K562 (cell line): ENCODE measurements around the gene FGF23. TPM values are rescaled to one million over a fixed set of nuclear protein-coding genes. Genes with fewer than 3 reads are reported as not detected.

Source experiments
- ATAC-seq: fragments of 200-7000 bp; cut with Tn5 transposase; 3 replicates; pipeline ENCODE4 v1.9.1; 2020; ENCODE audit warnings: moderate library complexity
- BruUV-seq: library from RNA; stranded (reverse); fragments of 400-500 nt; replicated peaks from 2 replicates; lab custom pipeline; 2021; lab: Mats Ljungman, UMichigan
- CTCF ChIA-PET: fragments of 300-600 bp; formaldehyde crosslinking; extraction: SDS; loops from one replicate; lab custom pipeline; 2021; ENCODE audit warnings: low intra/inter-chr PET ratio; lab: Yijun Ruan, JAX
- POLR2A ChIA-PET: fragments of 300-600, 350-650 bp; sonication (Branson Sonifier 250); formaldehyde crosslinking; extraction: SDS; loops from one replicate; lab custom pipeline; 2021; ENCODE audit warnings: antibody characterized with exemption, inconsistent platforms; lab: Yijun Ruan, JAX
- DNase-seq, 4 experiments: peaks; one replicate each; pipeline versions ENCODE4 v3.0.0 to v3.0.0-alpha.2; 2011 to 2018; ENCODE audit warnings: low spot score in 3 of 4, mixed read lengths in 3 of 4; ENCODE audit errors: extremely low read depth in 1 of 4
- FAIRE-seq: peaks from 2 replicates; lab custom pipeline; 2011; peaks lifted over from hg19 to GRCh38; lab: Jason Lieb, UNC
- H2AFZ ChIP-seq: 2 replicates; pipeline ENCODE4 v1.6.0; 2011; ENCODE audit warnings: low read depth, low read length, control low read depth, inconsistent platforms
- H3K27ac ChIP-seq: fragments of 200-600 bp; 3 replicates; pipeline ENCODE4 v1.8.0; 2011; ENCODE audit warnings: low read depth, mild to moderate bottlenecking, control low read depth, inconsistent platforms, low read length, moderate library complexity, mixed read lengths; ENCODE audit errors: extremely low read depth
- H3K27me3 ChIP-seq, 2 experiments: fragments of 300-600 bp in 1 of 2; 2 replicates in 1 of 2; 3 replicates in 1 of 2; pipeline versions ENCODE4 v1.6.0 to v1.8.0; 2011; ENCODE audit warnings: inconsistent platforms in 2 of 2, low read length in 2 of 2, mild to moderate bottlenecking in 1 of 2, mixed read lengths in 1 of 2, moderate library complexity in 1 of 2; ENCODE audit not compliant: control insufficient read depth in 2 of 2, insufficient read depth in 2 of 2
- H3K36me3 ChIP-seq: fragments of 300-600 bp; 3 replicates; pipeline ENCODE4 v1.8.0; 2011; ENCODE audit warnings: mild to moderate bottlenecking, low read length, inconsistent platforms; ENCODE audit not compliant: control insufficient read depth, insufficient read depth
- H3K4me1 ChIP-seq, 2 experiments: fragments of 200-600 bp in 1 of 2; replicated peaks in 1 of 2; 2 replicates in 1 of 2; 3 replicates in 1 of 2; pipeline versions ENCODE4 v1.5.1 to v1.8.0; 2011; ENCODE audit warnings: inconsistent platforms in 2 of 2, low read length in 2 of 2, mild to moderate bottlenecking in 1 of 2, mixed read lengths in 1 of 2, moderate library complexity in 1 of 2; ENCODE audit not compliant: control insufficient read depth in 2 of 2, insufficient read depth in 2 of 2
- H3K4me2 ChIP-seq: 2 replicates; pipeline ENCODE4 v1.6.1; 2011; ENCODE audit warnings: low read length, control low read depth, inconsistent platforms, mixed read lengths; ENCODE audit not compliant: insufficient read depth
- H3K4me3 ChIP-seq: fragments of 200-600 bp; sonication (generic), shearing (Covaris generic); 2 replicates; pipeline ENCODE4 v1.5.1; 2016; ENCODE audit warnings: control low read depth, inconsistent platforms
- H3K79me2 ChIP-seq: fragments of 200-600 bp; 3 replicates; pipeline ENCODE4 v1.8.0; 2011; ENCODE audit warnings: low read length, inconsistent platforms; ENCODE audit not compliant: control insufficient read depth, insufficient read depth
- H3K9ac ChIP-seq, 2 experiments: 2 replicates each; pipeline versions ENCODE4 v1.6.0 to v1.6.1; 2011; ENCODE audit warnings: low read depth in 2 of 2, low read length in 2 of 2, control low read depth in 1 of 2, inconsistent platforms in 1 of 2, mild to moderate bottlenecking in 1 of 2, mixed read lengths in 1 of 2; ENCODE audit not compliant: insufficient read depth in 1 of 2
- H3K9me1 ChIP-seq: one replicate; pipeline ENCODE4 v1.6.0; 2011; ENCODE audit warnings: inconsistent platforms, mild to moderate bottlenecking, low read length, moderate library complexity; ENCODE audit not compliant: control insufficient read depth, insufficient read depth
- H3K9me3 ChIP-seq: replicated peaks from 2 replicates; pipeline ENCODE4 v1.5.1; 2011; ENCODE audit warnings: low read depth, low read length, inconsistent platforms; ENCODE audit not compliant: control insufficient read depth, insufficient read depth
- H4K20me1 ChIP-seq: replicated peaks from 2 replicates; pipeline ENCODE4 v1.6.1; 2011; ENCODE audit warnings: low read length, inconsistent platforms, mixed read lengths; ENCODE audit not compliant: control insufficient read depth, insufficient read depth
- BRD4 ChIP-seq: fragments of 200-600 bp; sonication (generic); IDR thresholded peaks from 2 replicates; pipeline ENCODE4 v1.6.1; 2017; ENCODE audit warnings: inconsistent platforms
- CBFA2T3 ChIP-seq: fragments of 450-650 bp; IDR thresholded peaks from 2 replicates; pipeline ENCODE4 v1.6.1; 2017
- HOXB6 ChIP-seq: fragments of 250-450 bp; sonication (Bioruptor Pico); IDR thresholded peaks from 2 replicates; pipeline ENCODE4 v1.5.1; 2022; ENCODE audit warnings: mild to moderate bottlenecking, borderline replicate concordance
- MCM5 ChIP-seq: fragments of 450-650 bp; IDR thresholded peaks from 2 replicates; pipeline ENCODE4 v1.6.1; 2016; ENCODE audit warnings: low read depth
- MEF2A ChIP-seq: IDR thresholded peaks from 2 replicates; pipeline ENCODE4 v1.6.1; 2011; ENCODE audit warnings: low read depth, mild to moderate bottlenecking, low read length, moderate library complexity; ENCODE audit not compliant: control insufficient read depth
- MYBL2 ChIP-seq, 2 experiments: fragments of 450-650 bp in 1 of 2; sonication (generic) in 1 of 2; formaldehyde crosslinking in 1 of 2; IDR thresholded peaks; 2 replicates each; pipeline versions ENCODE4 v1.6.1 to v1.8.1; 2017 to 2022; ENCODE audit warnings: borderline replicate concordance in 1 of 2, inconsistent platforms in 1 of 2, low read depth in 1 of 2, mild to moderate bottlenecking in 1 of 2, missing genetic modification reagents in 1 of 2, moderate library complexity in 1 of 2
- POLR2H ChIP-seq: IDR thresholded peaks from 2 replicates; pipeline ENCODE4 v1.6.1; 2016; ENCODE audit warnings: missing genetic modification characterization, low read depth, mild to moderate bottlenecking, control low read depth, missing compliant biosample characterization, moderate library complexity
- SAFB ChIP-seq: fragments of 200-400 bp; formaldehyde crosslinking; IDR thresholded peaks from 2 replicates; pipeline ENCODE4 v1.6.1; 2017; ENCODE audit warnings: low read depth, low read length, borderline replicate concordance
- TOE1 ChIP-seq, 2 experiments: fragments of 450-650 bp in 1 of 2; sonication (generic) in 1 of 2; formaldehyde crosslinking in 1 of 2; IDR thresholded peaks; 2 replicates each; pipeline versions ENCODE4 v1.7.1 to v1.8.0; 2016 to 2022; ENCODE audit warnings: borderline replicate concordance in 2 of 2, mild to moderate bottlenecking in 2 of 2, antibody characterized with exemption in 1 of 2, inconsistent platforms in 1 of 2, low read depth in 1 of 2, missing genetic modification reagents in 1 of 2, moderate library complexity in 1 of 2
- TRIM28 ChIP-seq: fragments of 450-650 bp; IDR thresholded peaks from 2 replicates; pipeline ENCODE4 v1.6.1; 2017
- XRCC4 ChIP-seq: IDR thresholded peaks from one replicate; pipeline ENCODE4 v1.6.1; 2011; ENCODE audit not compliant: insufficient read depth, insufficient read length; ENCODE audit errors: extremely low read depth
- ZBTB7A ChIP-seq: IDR thresholded peaks from 2 replicates; pipeline ENCODE4 v1.6.1; 2011; ENCODE audit warnings: low read depth, mild to moderate bottlenecking, low read length, moderate library complexity, borderline replicate concordance; ENCODE audit not compliant: control insufficient read depth
- ZKSCAN1 ChIP-seq: fragments of 150-350 bp; IDR thresholded peaks from 2 replicates; pipeline ENCODE4 v1.6.1; 2016; ENCODE audit warnings: low read depth, low read length
- ZNF764 ChIP-seq: fragments of 250-450 bp; sonication (Bioruptor Pico); IDR thresholded peaks from 2 replicates; pipeline ENCODE4 v1.4.0; 2020; ENCODE audit warnings: low read depth, mild to moderate bottlenecking, moderate library complexity
- WGBS: fragments of 100-300 bp; shearing (Covaris generic); methylation state at CpG from one replicate; pipeline ENCODE4 v1.1.6; 2016; ENCODE audit warnings: low coverage, mixed read lengths; ENCODE audit not compliant: insufficient coverage; ENCODE audit errors: missing lambda C conversion rate; 5-methylcytosine and 5-hydroxymethylcytosine counted together
- in situ Hi-C: fragments of 300-500 bp; cut with MboI; formaldehyde crosslinking; loops from 4 replicates; pipeline ENCODE4 v1.15.0; 2018; ENCODE audit warnings: inconsistent platforms, mixed read lengths
- intact Hi-C: fragments of 100-400 bp; cut with micrococcal nuclease; formaldehyde crosslinking; loops from 2 replicates; pipeline ENCODE4 v1.14.2; 2022
- polyA plus RNA-seq, 8 experiments: library from polyadenylated mRNA; depleted of rRNA in 4 of 8; stranded (reverse) in 5 of 8; unstranded in 3 of 8; fragments of >200 nt; fragmentation: Nextera tagmentation in 2 of 8; fragmentation: Illumina TruSeq in 1 of 8; extraction: Ambion mirVana in 2 of 8; extraction: Trizol in 1 of 8; gene quantifications; 2 replicates each; pipeline versions ENCODE4 v1.2.1 to v1.2.3, GENCODE V29; 2011 to 2014; ENCODE audit warnings: inconsistent platforms in 1 of 8, missing spikeins in 1 of 8
- total RNA-seq, 7 experiments: library from RNA; depleted of rRNA in 6 of 7; stranded (reverse); fragments of >200 nt in 6 of 7; fragmentation: Illumina TruSeq in 2 of 7; extraction: Trizol in 2 of 7; gene quantifications; 2 replicates each; pipeline versions ENCODE4 v1.2.1 to v1.2.3, GENCODE V29; 2011 to 2021; ENCODE audit warnings: low replicate concordance in 1 of 7

The FGF23 gene
- total and polyA plus RNA-seq, 9 of the 15 experiments (the other 6 are each of a cell fraction or from before 2014, with no cell fraction given): 0.38 TPM; not detected in 8

- Histone ChIP-seq H2AFZ (no peak overlapping the region), H3K9me1 (no peaks in the 10 kb centered on the region), H3K4me3 (no peak overlapping the region), H3K9ac (no peak overlapping the region), H3K4me1 (peaks cover 0 to 4% of the 10 kb centered on the region in 2 experiments; a peak in 2 of 5 replicates), H3K4me2 (no peak overlapping the region), H3K9me3 (no peaks in the 10 kb centered on the region), H3K27me3 (peaks cover 9 to 23% of the 10 kb centered on the region in 2 experiments; a peak in 4 of 5 replicates), H3K27ac (no peak overlapping the region), H3K36me3 (no peaks in the 10 kb centered on the region), H4K20me1 (no peaks in the 10 kb centered on the region), H3K79me2 (no peaks in the 10 kb centered on the region)
- DNase-seq (no peak), FAIRE-seq (no peak), ATAC-seq (no peak)
- intact Hi-C loops: no loop called here
- BruUV-seq: no TSS peak
- no peak for TF ChIP-seq MYBL2 (IDR thresholded peaks at IDR 0.05; ENCODE audit: low read depth)
- TF ChIP-seq MYBL2 (CRISPR knock-in tag; IDR thresholded peaks at IDR 0.05; ENCODE audit: borderline replicate concordance): no peak
- TF ChIP-seq HOXB6 (CRISPR knock-in tag): no peak
- no peak for TF ChIP-seq MCM5
- no peak for TF ChIP-seq CBFA2T3
- no peak for TF ChIP-seq MEF2A
- in situ Hi-C loops: no loop called here
- WGBS: 0% methylated on average over 1 of the region's 1 CpG
- ChIA-PET POLR2A (interaction anchor here (0.6 kb wide), 1 partner anchor 403 kb away, joined by 3 read pairs; no protein-coding TSS in a partner anchor), CTCF (no interaction called here)
Observed at GRCh38 chr12:4378772-4379171, 740 bp downstream of the FGF23 start.

- Histone ChIP-seq H3K9ac (no peak overlapping the region), H3K27me3 (peaks cover 12 to 28% of the 10 kb centered on the region in 2 experiments; a peak in 4 of 5 replicates), H3K79me2 (no peaks in the 10 kb centered on the region), H3K27ac (no peak overlapping the region), H3K36me3 (no peaks in the 10 kb centered on the region), H4K20me1 (no peaks in the 10 kb centered on the region), H2AFZ (no peak overlapping the region), H3K4me2 (no peak overlapping the region), H3K4me3 (no peak overlapping the region), H3K9me3 (no peaks in the 10 kb centered on the region), H3K9me1 (no peaks in the 10 kb centered on the region), H3K4me1 (peaks cover 0 to 6% of the 10 kb centered on the region in 2 experiments; a peak in 2 of 5 replicates)
- intact Hi-C loops (no loop called here), in situ Hi-C loops (no loop called here)
- FAIRE-seq (no peak), DNase-seq (no peak), ATAC-seq (no peak)
- no peak for TF ChIP-seq TOE1 (IDR thresholded peaks at IDR 0.05; ENCODE audit: borderline replicate concordance)
- TF ChIP-seq TOE1 (CRISPR knock-in tag; IDR thresholded peaks at IDR 0.05; ENCODE audit: borderline replicate concordance, low read depth): no peak
- TF ChIP-seq SAFB: no peak
- TF ChIP-seq POLR2H (tag): no peak
- TF ChIP-seq BRD4: no peak
- TF ChIP-seq ZKSCAN1: no peak
- TF ChIP-seq ZBTB7A: no peak
- TF ChIP-seq TRIM28: no peak
- no peak for TF ChIP-seq XRCC4
- no peak for TF ChIP-seq ZNF764 (CRISPR knock-in tag)
- ChIA-PET CTCF (no interaction called here), POLR2A (interaction anchor here (0.6 to 1.6 kb wide), 2 partner anchors 11 to 123 kb away, joined by 3 read pairs; no protein-coding TSS in a partner anchor)
- BruUV-seq: no TSS peak
- 8% methylated on average over 6 of the region's 6 CpGs for WGBS
Observed at GRCh38 chr12:4375449-4375848, 4.1 kb downstream of the FGF23 start.
